H1 (cell line): ENCODE results near the gene PRPF38A. TPM values are rescaled to one million over a fixed set of nuclear protein-coding genes. Genes with fewer than 3 reads are reported as not detected.

Experiments
- CTCF ChIA-PET: fragments of 300-600 bp; sonication (Branson Sonifier 250); formaldehyde crosslinking; loops from one replicate; lab custom pipeline; 2021; ENCODE audit not compliant: partially characterized antibody; lab: Charles Lee
- POLR2A ChIA-PET: fragments of 300-600 bp; sonication (Branson Sonifier 250); formaldehyde crosslinking; loops from one replicate; lab custom pipeline; 2021; ENCODE audit warnings: inconsistent platforms; ENCODE audit not compliant: partially characterized antibody; lab: Charles Lee
- DNase-seq, 2 experiments: peaks; one replicate each; pipeline versions ENCODE4 v3.0.0 to v3.0.0-alpha.2; 2010 to 2022; ENCODE audit warnings: low spot score in 2 of 2, low read depth in 1 of 2, mixed read lengths in 1 of 2
- FAIRE-seq: peaks from 2 replicates; lab custom pipeline; 2011; peaks lifted over from hg19 to GRCh38; lab: Jason Lieb, UNC
- H2AFZ ChIP-seq: 2 replicates; pipeline ENCODE4 v1.8.1; 2012; ENCODE audit warnings: low read length, inconsistent platforms
- H2AK5ac ChIP-seq: 2 replicates; pipeline ENCODE4 v1.6.1; 2013; ENCODE audit warnings: low read depth, low read length
- H2BK120ac ChIP-seq: replicated peaks from 2 replicates; pipeline ENCODE3; 2013; ENCODE audit warnings: low read depth, low read length, inconsistent platforms
- H2BK12ac ChIP-seq: 2 replicates; pipeline ENCODE4 v1.6.1; 2013; ENCODE audit warnings: low read depth, low read length
- H2BK15ac ChIP-seq: 2 replicates; pipeline ENCODE4 v1.6.1; 2013; ENCODE audit warnings: low read length
- H2BK20ac ChIP-seq: 2 replicates; pipeline ENCODE4 v1.6.1; 2013; ENCODE audit warnings: low read length
- H2BK5ac ChIP-seq: 2 replicates; pipeline ENCODE4 v1.6.1; 2013; ENCODE audit warnings: low read depth, low read length
- H3K14ac ChIP-seq: 2 replicates; pipeline ENCODE4 v1.6.1; 2013; ENCODE audit warnings: inconsistent platforms; ENCODE audit not compliant: insufficient read length
- H3K18ac ChIP-seq: 2 replicates; pipeline ENCODE4 v1.6.1; 2013; ENCODE audit warnings: low read length; ENCODE audit errors: extremely low read depth
- H3K23ac ChIP-seq: 2 replicates; pipeline ENCODE4 v1.6.1; 2013; ENCODE audit warnings: inconsistent platforms; ENCODE audit not compliant: insufficient read length
- H3K23me2 ChIP-seq: 2 replicates; pipeline ENCODE4 v1.6.1; 2013; ENCODE audit warnings: low read depth, low read length
- H3K27ac ChIP-seq: 2 replicates; pipeline ENCODE4 v1.6.1; 2011; ENCODE audit warnings: low read depth, low read length, inconsistent platforms
- H3K27me3 ChIP-seq, 4 experiments: replicated peaks in 1 of 4; 1 replicate in 1 of 4; 2 replicates in 3 of 4; pipeline versions ENCODE4 v1.6.1 to v1.8.1; 2011 to 2013; ENCODE audit warnings: low read length in 3 of 4, mild to moderate bottlenecking in 3 of 4, inconsistent platforms in 2 of 4, mixed read lengths in 2 of 4, moderate library complexity in 1 of 4; ENCODE audit not compliant: control insufficient read depth in 3 of 4, insufficient read depth in 3 of 4; ENCODE audit errors: extremely low read depth in 1 of 4
- H3K36me3 ChIP-seq, 4 experiments: 2 replicates each; pipeline versions ENCODE4 v1.6.1 to v1.8.1; 2011 to 2013; ENCODE audit warnings: mild to moderate bottlenecking in 4 of 4, low read length in 3 of 4, moderate library complexity in 2 of 4, control low read depth in 1 of 4, inconsistent platforms in 1 of 4; ENCODE audit not compliant: insufficient read depth in 4 of 4, control insufficient read depth in 2 of 4
- H3K4ac ChIP-seq: replicated peaks from 2 replicates; pipeline ENCODE3; 2013; ENCODE audit warnings: low read length, low read depth, mixed read lengths, inconsistent platforms; ENCODE audit not compliant: insufficient read length
- H3K4me1 ChIP-seq, 4 experiments: replicated peaks in 1 of 4; 1 replicate in 1 of 4; 2 replicates in 3 of 4; pipeline versions ENCODE4 v1.6.1 to v1.8.1; 2011 to 2013; ENCODE audit warnings: low read length in 3 of 4, inconsistent platforms in 2 of 4, mixed read lengths in 1 of 4; ENCODE audit not compliant: insufficient read depth in 4 of 4, control insufficient read depth in 3 of 4
- H3K4me2 ChIP-seq, 2 experiments: 2 replicates each; pipeline versions ENCODE4 v1.6.1 to v1.8.1; 2011 to 2013; ENCODE audit warnings: low read depth in 2 of 2, low read length in 2 of 2, control low read depth in 1 of 2, inconsistent platforms in 1 of 2, mild to moderate bottlenecking in 1 of 2; ENCODE audit not compliant: insufficient read depth in 1 of 2
- H3K4me3 ChIP-seq, 4 experiments: fragments of 200-600, 300-600 bp in 1 of 4; sonication (generic), shearing (Covaris generic), sonication (Bioruptor Twin) in 1 of 4; 2 replicates each; pipeline versions ENCODE4 v1.5.1 to v1.8.1; 2011 to 2016; ENCODE audit warnings: low read length in 4 of 4, low read depth in 3 of 4, control low read depth in 2 of 4, inconsistent platforms in 2 of 4, mild to moderate bottlenecking in 2 of 4, mixed read lengths in 1 of 4, moderate library complexity in 1 of 4; ENCODE audit not compliant: insufficient read depth in 2 of 4; ENCODE audit errors: extremely low read depth in 1 of 4
- H3K56ac ChIP-seq: replicated peaks from 2 replicates; pipeline ENCODE3; 2013; ENCODE audit warnings: low read depth, mild to moderate bottlenecking, mixed read lengths, low read length, inconsistent platforms; ENCODE audit not compliant: insufficient read length
- H3K79me1 ChIP-seq: 2 replicates; pipeline ENCODE4 v1.6.1; 2013; ENCODE audit warnings: low read depth, low read length, control low read depth
- H3K79me2 ChIP-seq, 2 experiments: 2 replicates each; pipeline versions ENCODE4 v1.6.1 to v1.8.1; 2012 to 2013; ENCODE audit warnings: low read length in 2 of 2, mild to moderate bottlenecking in 2 of 2, inconsistent platforms in 1 of 2; ENCODE audit not compliant: insufficient read depth in 2 of 2, control insufficient read depth in 1 of 2
- H3K9ac ChIP-seq, 4 experiments: replicated peaks in 1 of 4; 1 replicate in 1 of 4; 2 replicates in 3 of 4; pipeline versions ENCODE4 v1.6.1 to v1.8.1; 2011 to 2013; ENCODE audit warnings: low read depth in 3 of 4, low read length in 3 of 4, control low read depth in 2 of 4, mild to moderate bottlenecking in 2 of 4, moderate library complexity in 2 of 4, inconsistent platforms in 1 of 4; ENCODE audit errors: extremely low read depth in 1 of 4
- H3K9me3 ChIP-seq, 2 experiments: 2 replicates each; pipeline versions ENCODE4 v1.6.1 to v1.8.1; 2012 to 2013; ENCODE audit warnings: mild to moderate bottlenecking in 2 of 2, moderate library complexity in 2 of 2, control low read depth in 1 of 2, inconsistent platforms in 1 of 2, low read depth in 1 of 2, low read length in 1 of 2, mixed read lengths in 1 of 2; ENCODE audit not compliant: insufficient read depth in 2 of 2
- H4K20me1 ChIP-seq, 2 experiments: replicated peaks in 1 of 2; 2 replicates each; pipeline versions ENCODE3 to v1.8.1; 2011 to 2013; ENCODE audit warnings: inconsistent platforms in 2 of 2, low read length in 2 of 2, mild to moderate bottlenecking in 1 of 2; ENCODE audit not compliant: insufficient read depth in 2 of 2, control insufficient read depth in 1 of 2
- H4K5ac ChIP-seq: 2 replicates; pipeline ENCODE4 v1.6.1; 2013; ENCODE audit warnings: low read length, low read depth, mixed read lengths, inconsistent platforms; ENCODE audit not compliant: insufficient read length
- H4K8ac ChIP-seq: 2 replicates; pipeline ENCODE4 v1.8.0; 2013; ENCODE audit warnings: mild to moderate bottlenecking, moderate library complexity, low read length, inconsistent platforms; ENCODE audit not compliant: insufficient read depth; ENCODE audit errors: extremely low read depth
- H4K91ac ChIP-seq: replicated peaks from 2 replicates; pipeline ENCODE3; 2013; ENCODE audit warnings: low read length, mixed read lengths, inconsistent platforms; ENCODE audit not compliant: insufficient read length
- HDAC6 ChIP-seq: IDR thresholded peaks from one replicate; pipeline ENCODE4 v1.7.1; 2012; ENCODE audit warnings: low read depth, mild to moderate bottlenecking, inconsistent platforms, low read length, moderate library complexity
- PHF8 ChIP-seq: fragments of 200-600 bp; sonication (generic); conservative IDR thresholded peaks from 2 replicates; pipeline ENCODE4 v1.7.1; 2012; ENCODE audit warnings: low read depth, mild to moderate bottlenecking, inconsistent platforms, low read length, moderate library complexity
- SIX5 ChIP-seq: IDR thresholded peaks from 2 replicates; pipeline ENCODE4 v1.6.1; 2011; ENCODE audit warnings: mild to moderate bottlenecking, low read depth, low read length
- WGBS, 2 experiments: shearing (Covaris generic) in 1 of 2; methylation state at CpG; one replicate each; pipeline versions ENCODE4 v1.1.6 to v1.1.7; 2013 to 2015; ENCODE audit warnings: low lambda C conversion rate in 2 of 2, mixed read lengths in 2 of 2, inconsistent platforms in 1 of 2, low coverage in 1 of 2, missing lambda C conversion rate in 1 of 2; ENCODE audit not compliant: insufficient replicate concordance in 2 of 2, insufficient coverage in 1 of 2, insufficient read length in 1 of 2; ENCODE audit errors: extremely low coverage in 1 of 2, missing lambda C conversion rate in 1 of 2; 5-methylcytosine and 5-hydroxymethylcytosine counted together
- polyA plus RNA-seq, 7 experiments: library from polyadenylated mRNA; depleted of rRNA in 3 of 7; stranded (reverse) in 5 of 7; unstranded in 2 of 7; fragments of >200 nt in 5 of 7; fragments of 200-250 nt in 2 of 7; gene quantifications; 1 replicate in 5 of 7; 2 replicates in 1 of 7; 4 replicates in 1 of 7; pipeline versions ENCODE4 v1.2.1 to v1.2.3, GENCODE V29; 2011 to 2013; ENCODE audit warnings: missing spikeins in 2 of 7, mixed read lengths in 2 of 7
- total RNA-seq: library from RNA; stranded (reverse); fragmentation: NEBNext Ultra II Directional; extraction: Animal tissue kit (Norgen Biotek cat#: 25700); gene quantifications from 2 replicates; pipeline ENCODE4 v1.2.1, GENCODE V29; 2021

Gene PRPF38A
- total and polyA plus RNA-seq, 2 of the 8 experiments (the other 6 are each of a cell fraction or from before 2014, with no cell fraction given), result 25.6 to 76.2 TPM

DNA sequence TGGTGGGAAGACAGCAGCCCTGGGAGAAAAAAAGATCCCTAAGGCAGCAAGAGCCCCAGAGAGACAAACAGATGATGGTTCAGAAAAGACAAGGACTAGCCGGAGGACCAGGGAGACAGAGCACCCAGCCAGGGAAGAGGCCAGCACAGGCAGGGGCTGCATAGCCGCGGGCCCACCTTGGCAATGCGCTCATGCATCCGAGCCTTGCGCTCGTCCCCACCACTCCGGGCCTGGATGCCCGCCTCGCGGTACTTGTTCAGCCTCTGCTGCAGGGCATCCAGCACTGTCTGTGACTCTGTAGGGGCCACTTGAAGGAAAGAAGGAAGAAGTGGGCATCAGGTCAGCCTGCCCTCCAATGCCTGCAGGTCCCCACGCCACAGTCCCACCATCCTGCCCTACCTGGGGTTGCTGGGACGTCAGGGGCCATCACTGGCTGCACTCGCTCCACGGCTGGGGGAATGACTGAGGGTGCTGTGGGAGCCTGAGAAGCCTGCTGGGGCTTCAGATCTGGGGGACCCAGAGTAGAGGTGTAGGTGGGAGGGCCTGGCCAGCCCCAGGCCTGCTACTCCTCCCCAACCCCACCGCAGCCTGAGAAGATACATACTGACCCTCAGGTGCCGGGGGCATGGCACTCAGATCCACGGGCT is 45.4 kb upstream of the PRPF38A start:
- DNase-seq (no peak), FAIRE-seq (no peak)
- no peak overlapping the region for H3K9ac ChIP-seq
- H4K91ac ChIP-seq, result no peak overlapping the region
- no peak overlapping the region for H2BK20ac ChIP-seq
- H2BK5ac ChIP-seq, result no peak overlapping the region
- no peak overlapping the region for H2BK15ac ChIP-seq
- H2AFZ ChIP-seq, result no peak overlapping the region
- H2AK5ac ChIP-seq, result no peak overlapping the region
- no peak overlapping the region for H3K14ac ChIP-seq
- H3K4me2 ChIP-seq, result no peak overlapping the region
- H3K27me3 ChIP-seq, result no peaks in the 10 kb centered on the region
- no peaks in the 10 kb centered on the region for H3K79me2 ChIP-seq
- H3K23me2 ChIP-seq, result no peaks in the 10 kb centered on the region
- no peak overlapping the region for H2BK12ac ChIP-seq
- WGBS, 2 experiments, result 97% methylated on average over 16 of the region's 18 CpGs; no CpG with 5 or more reads in 1 of the 2 experiments
- H3K79me1 ChIP-seq, result 0 out of 2 replicates have a peak, but pooled peaks cover 2% of the 10 kb centered on the region
- no peak overlapping the region for H4K8ac ChIP-seq
- no peak overlapping the region for H3K56ac ChIP-seq
- H3K18ac ChIP-seq, result no peak overlapping the region
- H3K4me3 ChIP-seq, result no peak overlapping the region
- H3K27ac ChIP-seq, result no peak overlapping the region
- ChIA-PET CTCF (interaction anchor here (2.0 kb wide), 1 partner anchor 10 kb away, joined by 7 read pairs; no protein-coding TSS in a partner anchor), POLR2A (interaction anchor here (1.1 to 1.6 kb wide), 3 partner anchors 8 to 10 kb away, joined by 3 read pairs; no protein-coding TSS in a partner anchor)
- no peak overlapping the region for H3K4ac ChIP-seq
- no peak for TF ChIP-seq HDAC6
- TF ChIP-seq SIX5, result no peak
- TF ChIP-seq PHF8, result no peak
- H3K23ac ChIP-seq, result no peak overlapping the region
- H3K9me3 ChIP-seq, result no peaks in the 10 kb centered on the region
- H2BK120ac ChIP-seq, result no peak overlapping the region
- no peaks in the 10 kb centered on the region for H3K4me1 ChIP-seq
- H4K20me1 ChIP-seq, result peaks cover 3 to 10% of the 10 kb centered on the region in 2 experiments
- H3K36me3 ChIP-seq, result peaks cover 24 to 81% (median 67%) of the 10 kb centered on the region in 4 experiments; a peak in 7 of 8 replicates
- no peak overlapping the region for H4K5ac ChIP-seq
